A549 treated with DMSO at 1 μM for 4 hours (cell line): ENCODE data around the gene SMARCAL1. TPM values are rescaled to one million over a fixed set of nuclear protein-coding genes. Genes with fewer than 3 reads are reported as not detected.

Experiments used
- total RNA-seq: library from RNA; stranded (reverse); fragments of 200-300 nt; extraction: Qiagen RNA extraction; gene quantifications from 5 replicates; pipeline ENCODE4 v1.2.3, GENCODE V29; 2022; ENCODE audit warnings: low read depth

The SMARCAL1 gene
- total RNA-seq = 13.5 to 20.5 TPM (median 17.9 TPM) in 5 replicates

DNA sequence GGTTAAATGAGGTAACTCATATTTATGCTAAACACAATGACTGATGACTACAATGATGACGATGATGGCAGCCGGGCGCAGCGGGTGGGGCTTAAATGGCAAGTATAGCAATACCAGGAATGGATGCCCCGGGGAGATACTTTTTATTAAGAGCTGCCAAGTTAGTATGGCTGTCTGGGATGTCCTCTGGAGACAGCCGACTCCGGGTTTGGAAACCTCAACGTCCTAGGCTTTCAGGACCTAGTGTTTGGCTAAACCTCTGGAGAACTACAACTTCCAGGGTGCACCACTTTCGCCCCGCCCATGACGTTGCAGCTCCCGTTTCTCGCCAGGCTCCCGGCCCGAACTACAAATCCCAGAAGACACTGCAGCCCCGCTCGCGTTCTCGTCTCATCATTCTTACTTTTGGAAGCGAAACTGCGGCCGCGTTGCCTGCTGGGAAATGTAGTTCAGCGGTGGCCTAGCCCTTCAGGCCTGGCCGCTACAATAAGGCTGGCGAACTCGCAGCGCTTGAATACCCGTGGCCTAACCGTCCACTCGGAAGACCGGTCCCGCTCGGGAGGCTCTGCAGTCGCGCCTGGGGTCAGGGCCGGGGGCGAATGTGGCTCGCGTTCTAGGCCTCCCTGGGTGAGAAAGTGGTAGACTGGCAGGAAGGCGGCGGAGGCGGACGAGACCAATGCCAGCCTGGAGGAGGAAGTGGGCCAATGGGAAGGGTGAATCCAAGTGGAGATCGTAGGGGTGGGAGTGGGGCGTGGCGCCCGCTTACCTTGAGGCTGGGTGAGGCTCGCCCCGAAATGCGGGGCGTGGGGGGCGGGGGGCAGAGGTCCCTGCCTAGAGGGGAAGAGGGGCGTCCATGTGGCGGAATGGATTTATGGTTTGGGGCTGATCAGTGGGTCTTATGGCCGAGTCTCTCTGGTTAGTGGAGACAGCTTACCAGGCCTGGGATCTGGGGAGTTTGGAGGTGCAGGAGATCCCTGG is at the start of gene SMARCAL1:
Gene SMARCAL1, plus strand, starts transcription at position 463 of the 978 bp plus-strand sequence. CDS start 2,221 bp downstream, outside the sequence.

DNA sequence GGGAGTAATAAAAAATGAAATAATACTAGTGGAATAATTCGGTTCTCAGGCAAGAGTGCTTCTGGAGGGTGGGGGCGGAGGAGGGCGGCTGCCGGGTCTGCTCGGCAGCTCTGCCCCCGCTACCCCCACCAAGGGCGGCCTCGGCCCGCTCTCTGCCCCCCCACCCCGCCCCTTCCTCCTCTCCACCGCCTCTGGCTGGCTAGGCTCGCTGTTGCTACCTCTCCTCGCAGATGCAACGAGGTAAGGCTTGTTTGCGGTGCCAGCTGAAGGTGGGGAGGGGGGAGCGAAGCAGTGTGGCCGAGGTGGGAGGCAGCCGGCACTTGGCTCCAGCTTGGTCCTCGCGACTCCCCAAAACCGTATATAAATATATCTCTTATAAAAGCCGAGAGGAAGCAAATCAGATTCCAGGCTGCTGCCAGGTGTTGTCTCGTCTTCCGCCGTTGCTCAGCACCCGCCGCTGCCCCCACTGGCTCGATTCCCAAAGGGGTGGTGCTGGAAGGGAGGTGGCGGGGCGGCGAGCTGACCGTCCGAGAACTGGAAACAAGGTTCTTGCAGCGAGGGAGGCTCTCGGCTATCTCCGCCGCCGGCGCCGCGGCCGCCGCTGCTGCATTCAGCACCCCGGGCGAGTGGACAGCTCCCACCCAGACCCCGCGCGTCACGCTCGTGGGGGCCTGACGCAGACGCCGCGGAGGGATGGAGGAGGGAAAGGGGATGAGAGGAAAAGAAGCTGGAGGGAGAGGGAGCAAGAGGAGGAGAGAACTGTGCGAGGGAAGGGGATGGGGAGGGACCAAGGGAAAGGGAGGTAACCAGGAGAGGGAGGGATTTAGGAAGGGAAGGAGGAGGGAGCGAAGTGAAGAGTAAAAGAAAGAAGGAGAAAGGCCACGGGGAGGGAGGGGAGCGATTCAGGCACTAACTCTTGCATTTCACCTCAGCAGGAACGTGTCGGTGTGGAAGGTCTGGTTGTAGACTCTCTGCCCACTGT is 40.3 kb upstream of the SMARCAL1 start, which contains the start of gene MARCHF4:
Gene MARCHF4, minus strand, starts transcription at position 763 of the 982 bp plus-strand sequence. CDS start 2,223 bp downstream, outside the sequence.

DNA sequence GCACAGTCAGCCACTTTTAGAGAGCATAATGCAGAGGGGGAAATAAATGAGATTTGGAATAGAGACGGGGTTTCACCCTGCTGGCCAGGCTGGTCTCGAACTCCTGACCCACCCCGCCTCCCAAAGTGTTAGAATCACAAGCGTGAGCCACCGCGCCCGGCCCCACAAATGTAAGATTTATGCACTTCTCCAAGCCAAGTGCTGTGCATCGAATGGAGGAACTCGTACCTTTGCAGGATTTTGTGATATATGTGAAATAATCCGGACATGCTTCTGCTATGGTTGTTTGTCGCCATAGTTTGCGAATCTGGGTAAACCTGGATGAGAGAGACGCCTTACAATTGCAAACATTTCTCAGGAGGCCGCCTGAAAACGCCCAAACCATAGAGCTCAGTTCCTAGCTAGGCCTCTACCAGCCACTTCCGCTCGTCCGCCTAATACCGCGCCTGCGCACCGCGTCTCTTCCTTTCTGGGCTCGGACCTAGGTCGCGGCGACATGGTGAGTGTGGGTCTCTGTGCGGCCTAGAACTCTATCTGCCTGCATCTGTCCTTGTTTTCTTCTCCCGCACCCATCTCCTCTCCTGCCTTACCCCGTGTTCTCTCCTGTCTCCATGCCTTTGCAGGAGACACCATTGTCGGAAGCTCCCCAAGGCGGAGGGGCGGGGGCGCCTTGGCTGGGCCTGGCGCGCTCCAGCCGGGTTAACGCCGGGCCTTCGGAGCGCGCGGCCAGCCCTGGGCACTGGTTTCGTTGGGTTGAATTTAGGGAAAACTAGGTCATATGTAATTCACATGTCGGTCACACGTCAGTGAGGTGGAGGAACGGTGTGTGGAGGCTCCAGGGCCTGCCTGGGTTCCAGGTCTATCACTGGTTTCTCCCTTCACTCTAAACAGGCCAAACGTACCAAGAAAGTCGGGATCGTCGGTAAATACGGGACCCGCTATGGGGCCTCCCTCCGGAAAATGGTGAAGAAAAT is 86.4 kb downstream of the SMARCAL1 start, which contains the start of gene RPL37A:
Gene RPL37A, plus strand, starts transcription at position 466 of the 974 bp plus-strand sequence. Its CDS starts 31 bp downstream, at position 497.

Other genes starting within 250 kb of the SMARCAL1 start
- gene MARCHF4, start 40.0 kb upstream of the SMARCAL1 start, total RNA-seq = 58.8 to 70.6 TPM (median 63.7 TPM) in 5 replicates
- 4,645 to 5,546 TPM (median 5,088 TPM) in 5 replicates for gene RPL37A, start 86.4 kb downstream of the SMARCAL1 start, total RNA-seq
- gene IGFBP2, start 220.9 kb downstream of the SMARCAL1 start, total RNA-seq = 66.1 to 77.6 TPM (median 74.9 TPM) in 5 replicates